SK-N-SH (cell line): ENCODE measurements around the gene TRIOBP. TPM values are rescaled to one million over a fixed set of nuclear protein-coding genes. Genes with fewer than 3 reads are reported as not detected.

Experiments used
- CTCF ChIA-PET: fragments of 300-600, 350-600 bp; formaldehyde crosslinking; extraction: SDS; loops from one replicate; lab custom pipeline; 2021; lab: Yijun Ruan, JAX
- POLR2A ChIA-PET: fragments of 350-600 bp; sonication (Branson Sonifier 250); formaldehyde crosslinking; extraction: SDS; loops from one replicate; lab custom pipeline; 2020; ENCODE audit warnings: antibody characterized with exemption, inconsistent platforms; lab: Yijun Ruan, JAX
- DNase-seq: peaks from one replicate; pipeline ENCODE4 v3.0.0; 2012
- H2AFZ ChIP-seq: fragments of 200-600 bp; sonication (generic); 2 replicates; pipeline ENCODE4 v1.8.1; 2016; ENCODE audit warnings: antibody characterized with exemption, mild to moderate bottlenecking, low read depth
- H3F3A ChIP-seq: fragments of 200-600 bp; sonication (generic); replicated peaks from 2 replicates; pipeline ENCODE3; 2016; ENCODE audit warnings: antibody characterized with exemption, mild to moderate bottlenecking; ENCODE audit not compliant: insufficient read depth
- H3K27ac ChIP-seq, 2 experiments: fragments of 200-500 bp in 1 of 2; fragments of 200-600 bp in 1 of 2; sonication (Bioruptor generic) in 1 of 2; sonication (generic), shearing (Covaris generic) in 1 of 2; 2 replicates each; pipeline versions ENCODE4 v1.5.1 to v1.6.1; 2014 to 2016; ENCODE audit warnings: low read depth in 2 of 2, inconsistent platforms in 1 of 2, low read length in 1 of 2, mild to moderate bottlenecking in 1 of 2, mixed read lengths in 1 of 2
- H3K27me3 ChIP-seq: fragments of 200-600 bp; sonication (generic), shearing (Covaris generic); 2 replicates; pipeline ENCODE4 v1.6.1; 2016; ENCODE audit warnings: mixed run types; ENCODE audit not compliant: insufficient read depth
- H3K36me3 ChIP-seq, 2 experiments: fragments of 200-500 bp in 1 of 2; fragments of 200-600 bp in 1 of 2; sonication (Bioruptor generic) in 1 of 2; sonication (generic) in 1 of 2; replicated peaks in 1 of 2; 2 replicates each; pipeline versions ENCODE3 to v1.5.1; 2014 to 2016; ENCODE audit warnings: low read length in 1 of 2, mild to moderate bottlenecking in 1 of 2; ENCODE audit not compliant: insufficient read depth in 2 of 2, control insufficient read depth in 1 of 2
- H3K4me1 ChIP-seq, 2 experiments: fragments of 200-500 bp in 1 of 2; fragments of 200-600 bp in 1 of 2; sonication (Bioruptor generic) in 1 of 2; sonication (generic), shearing (Covaris generic) in 1 of 2; 2 replicates each; pipeline versions ENCODE4 v1.5.1 to v1.6.1; 2014 to 2016; ENCODE audit warnings: low read depth in 1 of 2, low read length in 1 of 2, mixed run types in 1 of 2; ENCODE audit not compliant: insufficient read depth in 2 of 2, control insufficient read depth in 1 of 2
- H3K4me2 ChIP-seq: fragments of 200-600 bp; sonication (generic), shearing (Covaris generic); 2 replicates; pipeline ENCODE4 v1.6.1; 2017; ENCODE audit warnings: mixed run types
- H3K4me3 ChIP-seq, 2 experiments: fragments of 200-500 bp in 1 of 2; fragments of 200-600 bp in 1 of 2; sonication (Bioruptor generic) in 1 of 2; sonication (generic), shearing (Covaris generic) in 1 of 2; 2 replicates each; pipeline versions ENCODE4 v1.5.1 to v1.8.1; 2014 to 2016; ENCODE audit warnings: low read depth in 2 of 2, inconsistent platforms in 1 of 2, low read length in 1 of 2, mild to moderate bottlenecking in 1 of 2, mixed read lengths in 1 of 2, moderate library complexity in 1 of 2
- H3K79me2 ChIP-seq: fragments of 200-600 bp; sonication (generic); 2 replicates; pipeline ENCODE4 v1.8.1; 2017; ENCODE audit warnings: mild to moderate bottlenecking; ENCODE audit not compliant: insufficient read depth
- H3K9ac ChIP-seq: fragments of 200-600 bp; sonication (generic); 2 replicates; pipeline ENCODE4 v1.6.1; 2017; ENCODE audit warnings: mixed run types
- H3K9me2 ChIP-seq: fragments of 200-600 bp; sonication (generic); 2 replicates; pipeline ENCODE4 v1.6.1; 2017; ENCODE audit warnings: mixed run types
- H3K9me3 ChIP-seq: fragments of 200-600 bp; sonication (generic); 2 replicates; pipeline ENCODE4 v1.6.1; 2017; ENCODE audit warnings: mixed run types, mild to moderate bottlenecking, moderate library complexity
- H4K20me1 ChIP-seq: fragments of 200-600 bp; sonication (generic); 2 replicates; pipeline ENCODE4 v1.6.1; 2017; ENCODE audit warnings: mild to moderate bottlenecking, mixed run types; ENCODE audit not compliant: insufficient read depth
- CHD2 ChIP-seq: fragments of 150-350 bp; IDR thresholded peaks from 2 replicates; pipeline ENCODE4 v1.6.1; 2018; ENCODE audit warnings: low read length; ENCODE audit not compliant: partially characterized antibody
- EZH2phosphoT487 ChIP-seq: fragments of 200-600 bp; sonication (generic); IDR thresholded peaks from 2 replicates; pipeline ENCODE4 v1.6.1; 2017; ENCODE audit warnings: low read depth, mixed run types, mild to moderate bottlenecking, antibody characterized with exemption, moderate library complexity, borderline replicate concordance
- FOSL2 ChIP-seq: IDR thresholded peaks from 2 replicates; pipeline ENCODE4 v1.4.0; 2012; ENCODE audit warnings: low read depth, mild to moderate bottlenecking, moderate library complexity, borderline replicate concordance
- JUND ChIP-seq: IDR thresholded peaks from 2 replicates; pipeline ENCODE4 v1.4.0; 2012
- RCOR1 ChIP-seq: fragments of 150-350 bp; IDR thresholded peaks from 2 replicates; pipeline ENCODE4 v1.6.1; 2017; ENCODE audit warnings: antibody characterized with exemption, low read length
- RXRA ChIP-seq: IDR thresholded peaks from 2 replicates; pipeline ENCODE4 v1.4.0; 2012; ENCODE audit warnings: low read depth, mild to moderate bottlenecking, borderline replicate concordance
- SMC3 ChIP-seq: IDR thresholded peaks from 2 replicates; pipeline ENCODE4 v1.6.1; 2012; ENCODE audit warnings: low read depth, low read length, improper control_type of control experiment
- YY1 ChIP-seq: IDR thresholded peaks from 2 replicates; pipeline ENCODE4 v1.4.0; 2012; ENCODE audit warnings: low read depth, mild to moderate bottlenecking
- WGBS: methylation state at CpG from one replicate; pipeline ENCODE4 v1.1.6; 2017; ENCODE audit warnings: low lambda C conversion rate; 5-methylcytosine and 5-hydroxymethylcytosine counted together
- polyA plus RNA-seq, 3 experiments: library from polyadenylated mRNA; depleted of rRNA; stranded (reverse); fragments of >200 nt; gene quantifications; 2 replicates each; pipeline ENCODE4 v1.2.3, GENCODE V29; 2012
- TF ChIP-seq, protein P1 (sequence below): IDR thresholded peaks from 2 replicates; pipeline ENCODE4; 2012
- TF ChIP-seq, protein P2 (sequence below): fragments of 150-350 bp; IDR thresholded peaks from 2 replicates; pipeline ENCODE4 v1.6.1; 2016; ENCODE audit warnings: mild to moderate bottlenecking, low read depth, low read length

The TRIOBP gene
- polyA plus RNA-seq, 1 of the 3 experiments (the other 2 are of a cell fraction), result 43.6 TPM

DNA sequence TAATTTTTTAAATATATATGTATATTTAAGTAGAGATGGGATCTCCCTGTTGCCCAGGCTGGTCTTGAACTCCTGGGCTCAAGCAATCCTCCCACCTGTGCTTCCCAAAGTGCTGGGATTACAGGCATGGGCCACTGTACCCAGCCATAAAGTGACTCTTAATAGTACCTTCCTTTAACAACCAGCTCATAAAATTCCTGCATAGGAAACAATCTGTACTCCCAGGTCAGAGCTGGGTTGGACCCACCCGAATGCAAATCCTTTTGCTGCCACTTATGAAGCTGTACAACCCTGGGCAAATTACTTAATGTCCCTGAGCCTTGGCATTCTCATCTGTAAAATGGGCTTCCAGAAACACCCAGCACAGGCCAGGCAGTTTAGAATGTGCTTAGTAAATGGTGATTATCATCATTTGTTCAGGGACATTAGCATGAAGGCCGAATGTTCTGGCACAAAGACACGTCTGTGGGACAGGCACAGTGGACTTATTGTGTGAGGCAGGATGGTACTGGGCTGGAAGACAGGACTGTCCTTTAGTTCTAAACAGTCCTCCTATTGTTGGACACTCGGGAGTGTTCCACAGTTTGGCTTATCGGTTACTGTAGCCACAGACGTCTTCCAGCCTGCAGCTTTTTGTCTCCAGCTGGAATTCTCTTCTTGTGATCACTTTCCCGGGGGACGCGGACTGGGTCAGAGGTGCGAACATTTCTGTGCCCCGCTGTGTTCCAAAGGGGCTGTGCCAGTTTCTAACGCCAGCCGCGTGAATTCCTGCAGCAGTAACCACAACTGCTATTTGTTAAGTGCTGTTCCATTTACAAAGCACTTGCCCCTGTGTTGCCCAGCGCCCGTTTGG lies 32.4 kb upstream of the TRIOBP start:
- Histone ChIP-seq H3K9me3 (no peaks in the 10 kb centered on the region), H3K9ac (no peak overlapping the region), H3K27ac (no peak overlapping the region), H2AFZ (no peak overlapping the region), H3K4me3 (no peak overlapping the region), H4K20me1 (peaks cover 20% of the 10 kb centered on the region; the same call in 1 of the 2 replicates), H3K79me2 (peaks cover 81% of the 10 kb centered on the region), H3K9me2 (no peaks in the 10 kb centered on the region), H3K4me1 (peaks cover 15 to 26% of the 10 kb centered on the region in 2 experiments; a peak in 3 of 4 replicates), H3K4me2 (no peak overlapping the region), H3K27me3 (no peaks in the 10 kb centered on the region), H3K36me3 (peaks cover 0 to 2% of the 10 kb centered on the region in 2 experiments), H3F3A (peaks cover 10% of the 10 kb centered on the region)
- CTCF ChIA-PET, result interaction anchor here (8.7 to 44.3 kb wide), 2 partner anchors 18 to 31 kb away, joined by 123 to 898 read pairs; partner anchors contain the start of genes NOL12 and SH3BP1
- no peak for DNase-seq
- TF ChIP-seq, protein P1, sequence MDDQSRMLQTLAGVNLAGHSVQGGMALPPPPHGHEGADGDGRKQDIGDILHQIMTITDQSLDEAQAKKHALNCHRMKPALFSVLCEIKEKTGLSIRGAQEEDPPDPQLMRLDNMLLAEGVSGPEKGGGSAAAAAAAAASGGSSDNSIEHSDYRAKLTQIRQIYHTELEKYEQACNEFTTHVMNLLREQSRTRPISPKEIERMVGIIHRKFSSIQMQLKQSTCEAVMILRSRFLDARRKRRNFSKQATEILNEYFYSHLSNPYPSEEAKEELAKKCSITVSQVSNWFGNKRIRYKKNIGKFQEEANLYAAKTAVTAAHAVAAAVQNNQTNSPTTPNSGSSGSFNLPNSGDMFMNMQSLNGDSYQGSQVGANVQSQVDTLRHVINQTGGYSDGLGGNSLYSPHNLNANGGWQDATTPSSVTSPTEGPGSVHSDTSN, result no peak
- no peak for TF ChIP-seq EZH2phosphoT487
- 87% methylated on average over 16 of the region's 16 CpGs for WGBS
- POLR2A ChIA-PET, result interaction anchor here (0.6 to 1.1 kb wide), 2 partner anchors 10 to 54 kb away, joined by 3 read pairs; no protein-coding TSS in a partner anchor

DNA sequence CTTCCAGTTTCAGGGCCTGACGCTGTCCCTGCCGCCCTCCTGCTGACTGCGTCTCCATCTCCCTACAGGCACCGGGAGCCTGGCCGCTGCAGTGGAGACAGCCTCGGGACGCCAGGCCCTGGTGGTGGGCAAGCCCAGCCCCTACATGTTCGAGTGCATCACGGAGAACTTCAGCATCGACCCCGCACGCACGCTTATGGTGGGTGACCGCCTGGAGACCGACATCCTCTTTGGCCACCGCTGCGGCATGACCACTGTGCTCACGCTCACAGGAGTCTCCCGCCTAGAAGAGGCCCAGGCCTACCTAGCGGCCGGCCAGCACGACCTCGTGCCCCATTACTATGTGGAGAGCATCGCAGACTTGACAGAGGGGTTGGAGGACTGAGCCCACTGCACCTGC lies 31.4 kb upstream of the TRIOBP start:
- Histone ChIP-seq H3K36me3 (peaks cover 0 to 2% of the 10 kb centered on the region in 2 experiments), H4K20me1 (peaks cover 10% of the 10 kb centered on the region; the same call in 1 of the 2 replicates), H3K9me3 (no peaks in the 10 kb centered on the region), H3K9me2 (no peaks in the 10 kb centered on the region), H3K27ac (no peak overlapping the region), H3F3A (peaks cover 10% of the 10 kb centered on the region), H3K4me1 (peaks cover 11 to 16% of the 10 kb centered on the region in 2 experiments; a peak in 3 of 4 replicates), H3K4me2 (no peak overlapping the region), H3K9ac (no peak overlapping the region), H3K27me3 (no peaks in the 10 kb centered on the region), H3K4me3 (no peak overlapping the region), H3K79me2 (peaks cover 71% of the 10 kb centered on the region), H2AFZ (no peak overlapping the region)
- no peak for TF ChIP-seq SMC3
- TF ChIP-seq, protein P2, sequence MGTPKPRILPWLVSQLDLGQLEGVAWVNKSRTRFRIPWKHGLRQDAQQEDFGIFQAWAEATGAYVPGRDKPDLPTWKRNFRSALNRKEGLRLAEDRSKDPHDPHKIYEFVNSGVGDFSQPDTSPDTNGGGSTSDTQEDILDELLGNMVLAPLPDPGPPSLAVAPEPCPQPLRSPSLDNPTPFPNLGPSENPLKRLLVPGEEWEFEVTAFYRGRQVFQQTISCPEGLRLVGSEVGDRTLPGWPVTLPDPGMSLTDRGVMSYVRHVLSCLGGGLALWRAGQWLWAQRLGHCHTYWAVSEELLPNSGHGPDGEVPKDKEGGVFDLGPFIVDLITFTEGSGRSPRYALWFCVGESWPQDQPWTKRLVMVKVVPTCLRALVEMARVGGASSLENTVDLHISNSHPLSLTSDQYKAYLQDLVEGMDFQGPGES, result no peak
- no peak for TF ChIP-seq JUND
- no peak for TF ChIP-seq YY1
- TF ChIP-seq RCOR1, result no peak
- no peak for TF ChIP-seq RXRA
- TF ChIP-seq CHD2, result no peak
- no peak for TF ChIP-seq EZH2phosphoT487
- TF ChIP-seq FOSL2, result no peak
- WGBS, result 96% methylated on average over 18 of the region's 24 CpGs
- CTCF ChIA-PET, result interaction anchor here (44.3 kb wide), 1 partner anchor 32 kb away, joined by 898 read pairs; the partner anchor contains the start of gene SH3BP1
- no peak for DNase-seq
- POLR2A ChIA-PET, result no interaction called here
